ENCODE data around the gene SH2D7.

Gene SH2D7

DNA sequence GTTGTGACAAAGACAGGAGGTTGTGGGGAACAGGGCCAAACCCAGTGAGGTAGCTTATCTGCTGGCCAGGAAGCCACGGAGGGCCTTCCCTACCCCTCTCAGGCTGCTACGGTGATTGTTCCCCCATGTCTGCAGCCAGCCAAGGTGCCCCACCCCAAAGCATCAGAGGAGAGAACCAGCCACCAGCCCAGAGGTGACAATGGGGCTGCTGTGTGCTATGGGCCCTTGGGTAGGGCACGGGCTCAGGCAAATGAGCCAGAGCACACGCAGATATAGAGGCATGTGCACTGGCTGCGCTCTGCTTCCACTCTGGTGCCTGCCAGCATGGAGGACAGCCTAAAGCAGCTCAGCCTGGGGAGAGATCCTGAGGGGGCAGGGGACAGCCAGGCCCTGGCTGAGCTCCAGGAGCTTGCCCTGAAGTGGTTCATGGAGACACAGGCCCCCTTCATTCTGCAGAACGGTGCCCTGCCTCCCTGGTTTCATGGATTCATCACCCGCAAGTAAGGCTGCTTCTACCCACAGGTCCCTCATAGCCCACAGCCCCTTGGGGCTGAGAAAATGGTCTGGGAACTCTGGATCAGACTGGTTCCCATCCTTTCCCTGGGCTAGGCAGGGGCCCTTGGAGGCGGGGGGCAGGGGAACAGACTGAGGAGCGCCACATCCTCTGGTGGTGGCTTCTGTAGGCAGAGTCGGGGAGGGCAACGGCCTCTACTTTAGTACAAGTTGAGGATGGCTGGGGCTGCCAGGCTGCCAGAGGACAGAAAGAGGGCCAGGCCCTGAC, at the start of gene SH2D7:
Gene SH2D7, plus strand, starts transcription at position 301 of the 781 bp plus-strand sequence. Its CDS starts 24 bp downstream, at position 325.
- TF ChIP-seq, protein P1, sequence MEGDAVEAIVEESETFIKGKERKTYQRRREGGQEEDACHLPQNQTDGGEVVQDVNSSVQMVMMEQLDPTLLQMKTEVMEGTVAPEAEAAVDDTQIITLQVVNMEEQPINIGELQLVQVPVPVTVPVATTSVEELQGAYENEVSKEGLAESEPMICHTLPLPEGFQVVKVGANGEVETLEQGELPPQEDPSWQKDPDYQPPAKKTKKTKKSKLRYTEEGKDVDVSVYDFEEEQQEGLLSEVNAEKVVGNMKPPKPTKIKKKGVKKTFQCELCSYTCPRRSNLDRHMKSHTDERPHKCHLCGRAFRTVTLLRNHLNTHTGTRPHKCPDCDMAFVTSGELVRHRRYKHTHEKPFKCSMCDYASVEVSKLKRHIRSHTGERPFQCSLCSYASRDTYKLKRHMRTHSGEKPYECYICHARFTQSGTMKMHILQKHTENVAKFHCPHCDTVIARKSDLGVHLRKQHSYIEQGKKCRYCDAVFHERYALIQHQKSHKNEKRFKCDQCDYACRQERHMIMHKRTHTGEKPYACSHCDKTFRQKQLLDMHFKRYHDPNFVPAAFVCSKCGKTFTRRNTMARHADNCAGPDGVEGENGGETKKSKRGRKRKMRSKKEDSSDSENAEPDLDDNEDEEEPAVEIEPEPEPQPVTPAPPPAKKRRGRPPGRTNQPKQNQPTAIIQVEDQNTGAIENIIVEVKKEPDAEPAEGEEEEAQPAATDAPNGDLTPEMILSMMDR (IDR thresholded peaks at IDR 0.05), result no peak

GRCh38 chr15:78044407-78045155, 47.8 kb upstream of the SH2D7 start:
- TF ChIP-seq, protein P1 (IDR thresholded peaks at IDR 0.05), result no peak

DNA sequence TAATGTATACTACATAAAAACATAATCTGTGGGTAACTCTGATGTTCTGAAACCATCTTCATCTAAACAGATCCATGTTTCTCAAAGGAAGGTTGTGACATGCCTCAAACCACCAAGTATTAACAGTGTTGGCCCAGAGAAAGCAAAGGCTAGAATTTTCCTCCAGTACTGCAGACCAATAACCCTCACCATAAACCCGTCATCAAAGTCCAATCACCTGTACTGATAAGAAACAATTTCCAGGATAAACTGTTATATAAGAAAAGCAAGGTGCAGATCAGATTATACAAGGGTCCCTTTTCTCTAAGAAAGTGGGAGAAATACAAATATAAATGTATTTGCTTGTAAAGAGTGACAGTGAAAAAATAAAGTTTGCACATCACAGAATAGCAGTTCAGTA, 47.2 kb upstream of the SH2D7 start:
- TF ChIP-seq, protein P1 (IDR thresholded peaks at IDR 0.05), result no peak

DNA sequence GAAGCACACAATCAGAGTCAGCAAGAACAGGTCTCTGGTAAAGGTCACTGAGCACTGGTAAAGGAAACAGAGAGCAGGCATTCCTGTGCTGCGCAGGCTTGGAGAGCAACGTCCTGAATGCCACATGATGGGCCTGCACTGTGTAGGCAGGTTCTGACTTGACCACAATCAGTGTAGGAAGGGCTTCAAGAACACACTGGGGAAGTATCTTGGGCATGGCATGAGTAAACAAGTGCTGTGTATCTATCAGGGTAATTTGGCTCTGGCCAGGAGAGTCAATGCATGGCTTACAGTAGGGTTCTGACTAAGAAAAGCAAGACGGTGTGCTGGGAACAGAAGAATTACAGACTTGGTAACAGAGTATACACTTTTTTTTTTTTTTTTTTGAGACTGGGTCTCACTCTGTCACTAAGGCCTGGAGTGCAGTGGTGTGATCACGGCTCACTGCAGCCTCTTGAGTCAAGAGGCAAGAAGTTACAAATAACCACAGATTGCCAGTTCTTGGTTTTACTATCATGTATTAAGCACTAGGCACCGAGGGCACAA, 45.5 kb upstream of the SH2D7 start:
- TF ChIP-seq, protein P1 (IDR thresholded peaks at IDR 0.05), result no peak

- TF ChIP-seq, protein P1 (IDR thresholded peaks at IDR 0.05), result no peak
Observed at GRCh38 chr15:78047761-78048627, 44.4 kb upstream of the SH2D7 start.

GRCh38 chr15:78048628-78048920, 43.8 kb upstream of the SH2D7 start:
- TF ChIP-seq, protein P1 (IDR thresholded peaks at IDR 0.05), result no peak
